Activated naive CD8-positive, alpha-beta T cell treated with anti-CD3 and anti-CD28 coated beads for 36 hours (primary cell): ENCODE data around the gene COX10. TPM values are rescaled to one million over a fixed set of nuclear protein-coding genes. Genes with fewer than 3 reads are reported as not detected.

Experiments used
- DNase-seq: peaks from one replicate; pipeline ENCODE4 v3.0.0; 2021
- H3K27ac Mint-ChIP-seq: one replicate; pipeline ENCODE4 v1.8.0; 2022; ENCODE audit warnings: mild to moderate bottlenecking, moderate library complexity, mixed read lengths
- H3K27me3 Mint-ChIP-seq: one replicate; pipeline ENCODE4 v1.8.0; 2022; ENCODE audit warnings: mild to moderate bottlenecking, mixed read lengths
- H3K36me3 Mint-ChIP-seq: one replicate; pipeline ENCODE4 v1.8.0; 2021; ENCODE audit warnings: mild to moderate bottlenecking, mixed read lengths
- H3K4me1 Mint-ChIP-seq: one replicate; pipeline ENCODE4 v1.8.0; 2021; ENCODE audit warnings: mixed read lengths
- H3K4me3 Mint-ChIP-seq: one replicate; pipeline ENCODE4 v1.8.0; 2022; ENCODE audit warnings: mild to moderate bottlenecking, moderate library complexity, mixed read lengths
- H3K9me3 Mint-ChIP-seq: one replicate; pipeline ENCODE4 v1.8.0; 2022; ENCODE audit warnings: mixed read lengths
- total RNA-seq, 2 experiments: library from RNA; stranded (reverse); gene quantifications; one replicate each; pipeline ENCODE4 v1.2.3, GENCODE V29; 2021

COX10 gene
- total RNA-seq, 2 experiments from 2014 or later = 29.6 to 29.7 TPM

- no peak for DNase-seq
- no peaks in the 10 kb centered on the region for H3K27me3 Mint-ChIP-seq
- no peaks in the 10 kb centered on the region for H3K4me1 Mint-ChIP-seq
- H3K9me3 Mint-ChIP-seq = no peaks in the 10 kb centered on the region
- no peaks in the 10 kb centered on the region for H3K36me3 Mint-ChIP-seq
- H3K27ac Mint-ChIP-seq = no peak overlapping the region
- no peak overlapping the region for H3K4me3 Mint-ChIP-seq
These were observed 176.3 kb downstream of the COX10 start for GRCh38 chr17:14245629-14246028.

Other genes with a start within 250 kb of the COX10 start
- not detected for gene CDRT15, start 167.4 kb downstream of the COX10 start, total RNA-seq
- 1 to 10 TPM; 5.8 to 5.9 TPM for gene HS3ST3B1, start 231.6 kb downstream of the COX10 start, total RNA-seq